Type B pancreatic cell (in vitro differentiated cells): ENCODE data around the gene NDUFAF8. TPM values are rescaled to one million over a fixed set of nuclear protein-coding genes. Genes with fewer than 3 reads are reported as not detected.

Experiments used
- DNase-seq: peaks from one replicate; pipeline ENCODE4 v3.0.0; 2021; ENCODE audit warnings: mixed read lengths; ENCODE audit not compliant: unreplicated experiment; ENCODE audit errors: extremely low spot score
- H3K27ac Mint-ChIP-seq: 2 replicates; pipeline ENCODE4 v1.8.0; 2021; ENCODE audit warnings: mild to moderate bottlenecking, mixed read lengths
- H3K27me3 Mint-ChIP-seq: 2 replicates; pipeline ENCODE4 v1.8.0; 2021; ENCODE audit warnings: mixed read lengths
- H3K36me3 Mint-ChIP-seq: 2 replicates; pipeline ENCODE4 v1.8.0; 2021; ENCODE audit warnings: mixed read lengths
- H3K4me1 Mint-ChIP-seq: one replicate; pipeline ENCODE4 v1.8.0; 2021; ENCODE audit warnings: mixed read lengths; ENCODE audit not compliant: unreplicated experiment
- H3K4me3 Mint-ChIP-seq: 2 replicates; pipeline ENCODE4 v1.8.0; 2021; ENCODE audit warnings: mild to moderate bottlenecking, mixed read lengths
- H3K9me3 Mint-ChIP-seq: 2 replicates; pipeline ENCODE4 v1.8.0; 2021; ENCODE audit warnings: mixed read lengths
- total RNA-seq: library from RNA; stranded (reverse); gene quantifications from 2 replicates; pipeline ENCODE4 v1.2.1, GENCODE V29; 2021; ENCODE audit warnings: low replicate concordance
- TF ChIP-seq, protein P1 (sequence below): fragments of 200-600 bp; sonication (generic); conservative IDR thresholded peaks from 2 replicates; pipeline ENCODE4 v1.5.0; 2021; ENCODE audit warnings: antibody characterized with exemption, mild to moderate bottlenecking

NDUFAF8 gene
- total RNA-seq, 1 donor from 2014 or later = 56.9 TPM

DNA sequence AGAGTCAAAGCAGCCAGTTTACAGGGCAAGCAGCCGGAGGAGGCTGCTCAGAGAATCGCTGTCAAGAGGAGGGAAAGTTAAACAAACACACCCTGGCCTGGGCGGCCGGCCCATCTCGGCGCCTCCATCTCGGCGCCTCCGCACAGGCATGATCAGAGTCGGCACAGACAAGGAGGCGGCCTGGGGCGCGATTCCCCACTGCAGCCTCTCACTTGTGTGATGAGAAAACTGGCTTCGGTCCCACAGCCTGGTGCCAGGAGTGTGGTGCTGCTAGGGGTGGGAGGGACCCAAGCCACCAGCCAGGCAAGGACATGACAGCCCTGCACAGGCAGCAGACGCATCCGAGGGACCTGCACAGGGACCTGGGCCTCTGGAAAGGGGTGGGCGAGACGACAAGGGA is 38.3 kb downstream of the NDUFAF8 start:
- DNase-seq = no peak
- Mint-ChIP-seq H3K36me3 (peaks cover 9% of the 10 kb centered on the region), H3K9me3 (no peaks in the 10 kb centered on the region), H3K27me3 (no peaks in the 10 kb centered on the region), H3K4me3 (no peak overlapping the region), H3K4me1 (no peaks in the 10 kb centered on the region), H3K27ac (no peak overlapping the region)
- TF ChIP-seq, protein P1, sequence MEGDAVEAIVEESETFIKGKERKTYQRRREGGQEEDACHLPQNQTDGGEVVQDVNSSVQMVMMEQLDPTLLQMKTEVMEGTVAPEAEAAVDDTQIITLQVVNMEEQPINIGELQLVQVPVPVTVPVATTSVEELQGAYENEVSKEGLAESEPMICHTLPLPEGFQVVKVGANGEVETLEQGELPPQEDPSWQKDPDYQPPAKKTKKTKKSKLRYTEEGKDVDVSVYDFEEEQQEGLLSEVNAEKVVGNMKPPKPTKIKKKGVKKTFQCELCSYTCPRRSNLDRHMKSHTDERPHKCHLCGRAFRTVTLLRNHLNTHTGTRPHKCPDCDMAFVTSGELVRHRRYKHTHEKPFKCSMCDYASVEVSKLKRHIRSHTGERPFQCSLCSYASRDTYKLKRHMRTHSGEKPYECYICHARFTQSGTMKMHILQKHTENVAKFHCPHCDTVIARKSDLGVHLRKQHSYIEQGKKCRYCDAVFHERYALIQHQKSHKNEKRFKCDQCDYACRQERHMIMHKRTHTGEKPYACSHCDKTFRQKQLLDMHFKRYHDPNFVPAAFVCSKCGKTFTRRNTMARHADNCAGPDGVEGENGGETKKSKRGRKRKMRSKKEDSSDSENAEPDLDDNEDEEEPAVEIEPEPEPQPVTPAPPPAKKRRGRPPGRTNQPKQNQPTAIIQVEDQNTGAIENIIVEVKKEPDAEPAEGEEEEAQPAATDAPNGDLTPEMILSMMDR = no peak

DNA sequence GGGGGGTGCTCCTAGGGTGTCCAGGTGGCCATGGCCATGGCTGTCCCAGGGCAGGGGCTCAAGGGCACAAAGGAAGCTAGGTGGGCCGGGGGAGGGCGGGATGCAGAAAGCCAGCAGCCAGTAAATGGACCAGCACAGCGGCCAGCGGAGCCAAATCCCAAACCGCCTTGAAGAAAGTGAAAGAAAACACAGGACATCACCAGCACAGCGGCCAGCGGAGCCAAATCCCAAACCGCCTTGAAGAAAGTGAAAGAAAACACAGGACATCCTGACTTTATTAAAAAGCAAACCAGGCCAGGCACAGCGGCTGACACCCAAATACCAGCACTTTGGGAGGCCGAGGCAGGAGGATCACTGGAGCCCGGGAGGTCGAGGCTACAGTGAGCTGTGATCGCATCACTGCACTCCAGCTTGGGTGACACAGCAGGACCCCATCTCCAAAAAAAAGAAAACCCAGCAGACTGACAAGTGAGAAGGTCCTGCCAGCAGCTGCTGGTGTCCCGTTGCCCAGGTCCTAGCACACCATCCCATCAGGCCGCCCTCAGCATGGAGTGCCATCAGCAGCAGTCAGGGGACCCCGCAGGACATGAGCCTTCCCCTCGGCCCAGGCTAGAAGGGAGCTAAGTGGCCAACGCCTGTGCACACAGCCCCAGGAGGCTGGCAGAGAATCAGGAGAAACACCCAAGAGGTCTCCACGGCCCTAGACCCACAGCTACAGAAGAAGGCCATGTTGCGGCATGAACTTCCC is 39.0 kb downstream of the NDUFAF8 start:
- no peaks in the 10 kb centered on the region for H3K4me1 Mint-ChIP-seq
- no peaks in the 10 kb centered on the region for H3K27me3 Mint-ChIP-seq
- peaks cover 3% of the 10 kb centered on the region for H3K36me3 Mint-ChIP-seq
- H3K9me3 Mint-ChIP-seq = no peaks in the 10 kb centered on the region
- H3K4me3 Mint-ChIP-seq = no peak overlapping the region
- TF ChIP-seq, protein P1 = no peak
- no peak overlapping the region for H3K27ac Mint-ChIP-seq
- DNase-seq = no peak

DNA sequence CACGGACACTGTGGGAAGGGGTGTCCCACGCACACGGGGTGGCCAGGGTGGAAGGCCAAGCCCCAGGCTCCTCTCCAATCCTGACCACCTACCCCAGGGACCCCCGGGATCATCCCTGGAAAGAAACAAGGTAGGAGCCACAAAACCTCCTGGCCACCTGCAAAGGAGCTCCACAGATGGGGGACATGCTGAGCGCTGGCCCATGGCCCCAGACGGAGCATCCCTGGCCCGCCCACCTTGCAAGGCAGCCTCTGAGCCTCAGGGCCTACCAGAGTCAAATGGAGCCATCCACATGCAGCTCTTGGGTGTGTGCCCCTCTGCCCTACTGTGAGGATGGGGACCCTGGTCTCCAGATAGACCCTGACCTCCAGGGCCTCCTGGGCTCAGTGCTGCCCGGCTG is 39.7 kb downstream of the NDUFAF8 start:
- Mint-ChIP-seq H3K36me3 (peaks cover 3% of the 10 kb centered on the region), H3K4me1 (no peaks in the 10 kb centered on the region), H3K27me3 (no peaks in the 10 kb centered on the region), H3K4me3 (no peak overlapping the region), H3K27ac (no peak overlapping the region), H3K9me3 (no peaks in the 10 kb centered on the region)
- TF ChIP-seq, protein P1 = no peak
- no peak for DNase-seq

DNA sequence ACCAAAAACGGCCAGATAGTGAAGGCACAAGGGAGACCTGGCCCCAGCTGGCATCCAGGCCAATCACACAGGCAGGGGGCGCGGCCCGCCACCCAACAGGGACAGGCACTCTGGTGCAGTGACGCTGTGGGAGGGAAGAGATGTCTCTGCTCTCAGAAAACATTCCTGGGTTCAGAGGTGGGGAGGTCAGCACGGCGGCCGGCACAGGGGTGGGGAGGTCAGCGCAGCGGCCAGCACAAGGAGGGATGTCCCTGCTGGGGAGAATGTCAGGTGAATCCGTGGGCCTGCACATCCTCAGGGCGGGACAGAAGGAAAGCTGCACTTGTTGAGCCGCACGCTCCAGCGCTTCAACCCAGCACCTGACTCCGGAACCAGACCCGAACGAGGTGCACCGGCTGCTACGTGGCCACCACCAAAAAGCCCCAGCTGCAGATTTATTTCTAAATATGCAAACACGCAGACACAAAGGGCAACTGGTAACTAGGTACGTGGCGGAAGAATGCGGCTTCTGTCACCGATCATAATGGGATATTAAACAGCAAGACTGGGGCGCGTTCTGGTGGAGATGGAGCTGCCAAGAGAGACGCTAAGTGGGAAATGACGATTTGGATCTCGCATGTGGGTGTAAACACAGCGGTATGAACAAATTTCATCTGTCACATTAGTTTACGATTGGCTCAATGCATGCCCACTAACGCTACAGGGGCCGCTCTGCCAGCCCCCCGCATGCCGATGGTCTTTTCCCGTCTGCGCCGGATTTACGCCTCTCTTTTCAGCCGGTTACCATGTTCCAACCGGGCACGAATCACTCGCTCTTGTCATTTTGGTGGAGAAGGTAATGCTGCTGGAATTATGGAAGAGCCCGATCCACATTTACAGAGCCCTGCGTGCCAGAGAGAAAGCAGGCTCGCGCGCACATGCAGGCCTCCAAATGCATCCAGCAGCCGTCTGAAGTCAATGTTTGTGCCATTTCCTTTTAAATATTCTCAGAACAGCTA is 40.5 kb downstream of the NDUFAF8 start:
- no peaks in the 10 kb centered on the region for H3K27me3 Mint-ChIP-seq
- H3K9me3 Mint-ChIP-seq = no peaks in the 10 kb centered on the region
- no peaks in the 10 kb centered on the region for H3K4me1 Mint-ChIP-seq
- TF ChIP-seq, protein P1 = no peak
- H3K4me3 Mint-ChIP-seq = no peak overlapping the region
- H3K36me3 Mint-ChIP-seq = peaks cover 3% of the 10 kb centered on the region
- no peak for DNase-seq
- no peak overlapping the region for H3K27ac Mint-ChIP-seq

DNA sequence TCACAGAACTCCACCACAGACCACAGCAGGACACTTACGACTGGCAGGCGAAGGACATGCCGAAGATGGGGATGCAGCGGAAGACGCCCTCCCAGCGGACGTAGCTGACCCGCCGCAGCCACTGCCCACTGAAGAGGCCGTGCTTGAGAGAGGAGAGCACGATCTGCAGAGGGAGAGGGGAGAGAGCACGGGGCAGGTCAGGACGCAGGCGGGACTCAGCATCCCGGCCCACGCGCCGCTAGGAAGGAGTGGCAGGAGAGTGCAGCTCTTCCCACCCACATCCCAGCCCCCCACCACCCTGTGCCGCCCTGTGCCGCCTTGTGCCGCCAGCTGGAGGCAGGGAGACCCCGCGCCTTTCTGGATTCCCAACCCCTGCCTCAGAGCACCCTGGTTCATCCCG is 41.5 kb downstream of the NDUFAF8 start:
- peaks cover 3% of the 10 kb centered on the region for H3K36me3 Mint-ChIP-seq
- H3K27ac Mint-ChIP-seq = no peak overlapping the region
- H3K9me3 Mint-ChIP-seq = no peaks in the 10 kb centered on the region
- H3K4me3 Mint-ChIP-seq = no peak overlapping the region
- no peak for DNase-seq
- TF ChIP-seq, protein P1 = no peak
- H3K4me1 Mint-ChIP-seq = no peaks in the 10 kb centered on the region
- H3K27me3 Mint-ChIP-seq = no peaks in the 10 kb centered on the region
